Measurements from ENCODE around the gene MISP3. TPM values are rescaled to one million over a fixed set of nuclear protein-coding genes. Genes with fewer than 3 reads are reported as not detected.

The MISP3 gene
- total RNA-seq, 1 donor from 2014 or later: 8.1 TPM

DNA sequence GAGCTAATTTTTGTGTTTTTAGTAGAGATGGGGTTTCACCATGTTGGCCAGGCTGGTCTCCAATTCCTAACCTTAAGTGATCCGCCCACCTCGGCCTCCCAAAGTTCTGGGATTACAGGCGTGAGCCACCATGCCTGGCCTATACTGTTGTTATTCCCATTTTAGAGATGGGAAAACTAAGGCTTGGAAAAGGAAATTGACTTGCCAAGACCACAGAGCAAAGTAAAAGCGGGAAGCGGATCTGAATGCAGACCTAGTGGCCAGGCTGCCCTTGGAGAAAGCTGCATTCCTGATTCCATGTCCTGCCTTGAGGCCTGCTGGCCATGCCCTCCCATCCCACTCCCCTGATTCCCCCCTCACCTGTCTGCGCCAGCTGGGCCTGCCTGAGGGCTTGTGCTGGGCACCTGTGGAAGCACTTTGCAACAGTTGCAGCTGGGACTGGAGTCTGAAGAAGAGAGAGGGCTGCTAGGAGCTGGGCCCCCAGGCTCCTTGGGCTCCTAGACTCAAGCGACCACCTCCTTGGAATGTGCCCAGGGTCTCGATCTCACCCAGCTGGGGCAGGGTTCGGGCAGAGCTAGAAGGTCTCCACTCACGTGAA, 16.4 kb upstream of the MISP3 start:
- Histone ChIP-seq H3K4me3 (no peak overlapping the region), H3K27me3 (ENCODE audit: low read depth) (peaks cover 47% of the 10 kb centered on the region), H3K27ac (replicated peaks) (no peak overlapping the region), H3K36me3 (peaks cover 2% of the 10 kb centered on the region), H3K4me1 (peaks cover 18% of the 10 kb centered on the region), H3K9me3 (replicated peaks) (peaks cover 10% of the 10 kb centered on the region)
- DNase-seq: no peak
- intact Hi-C loops (cut with micrococcal nuclease): no loop called here
- TF ChIP-seq, protein P1, sequence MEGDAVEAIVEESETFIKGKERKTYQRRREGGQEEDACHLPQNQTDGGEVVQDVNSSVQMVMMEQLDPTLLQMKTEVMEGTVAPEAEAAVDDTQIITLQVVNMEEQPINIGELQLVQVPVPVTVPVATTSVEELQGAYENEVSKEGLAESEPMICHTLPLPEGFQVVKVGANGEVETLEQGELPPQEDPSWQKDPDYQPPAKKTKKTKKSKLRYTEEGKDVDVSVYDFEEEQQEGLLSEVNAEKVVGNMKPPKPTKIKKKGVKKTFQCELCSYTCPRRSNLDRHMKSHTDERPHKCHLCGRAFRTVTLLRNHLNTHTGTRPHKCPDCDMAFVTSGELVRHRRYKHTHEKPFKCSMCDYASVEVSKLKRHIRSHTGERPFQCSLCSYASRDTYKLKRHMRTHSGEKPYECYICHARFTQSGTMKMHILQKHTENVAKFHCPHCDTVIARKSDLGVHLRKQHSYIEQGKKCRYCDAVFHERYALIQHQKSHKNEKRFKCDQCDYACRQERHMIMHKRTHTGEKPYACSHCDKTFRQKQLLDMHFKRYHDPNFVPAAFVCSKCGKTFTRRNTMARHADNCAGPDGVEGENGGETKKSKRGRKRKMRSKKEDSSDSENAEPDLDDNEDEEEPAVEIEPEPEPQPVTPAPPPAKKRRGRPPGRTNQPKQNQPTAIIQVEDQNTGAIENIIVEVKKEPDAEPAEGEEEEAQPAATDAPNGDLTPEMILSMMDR (IDR thresholded peaks at IDR 0.05; ENCODE audit: borderline replicate concordance): no peak

DNA sequence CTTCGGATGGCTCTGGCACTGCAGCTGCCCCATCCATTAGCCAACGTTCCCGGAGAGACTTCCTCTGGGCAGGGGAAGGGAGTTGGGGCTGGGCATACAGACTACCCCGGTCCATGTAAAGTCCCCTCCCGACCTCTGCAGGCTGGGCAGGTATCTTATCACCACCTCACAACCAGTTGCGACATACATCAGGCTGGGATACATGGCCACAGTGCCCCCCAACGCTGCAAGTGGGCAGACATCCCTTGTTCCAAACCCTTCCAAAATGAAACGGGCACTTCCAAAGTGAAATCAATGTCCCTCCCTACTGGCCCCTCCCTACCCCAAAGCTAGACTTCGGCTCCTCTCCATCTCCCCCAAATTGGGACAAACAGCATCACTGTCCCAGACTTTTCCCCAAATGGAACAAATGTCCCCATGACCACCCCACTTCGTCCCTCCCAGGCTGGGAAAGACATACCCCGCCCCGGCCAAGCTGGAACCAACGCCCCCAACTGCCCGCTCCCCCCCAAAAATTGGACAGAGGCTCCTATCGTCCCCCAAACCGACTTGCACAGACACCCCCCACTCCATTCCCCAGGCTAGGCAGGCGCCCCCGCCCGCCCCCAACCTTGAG, 15.7 kb upstream of the MISP3 start:
- no peak overlapping the region for H3K27ac ChIP-seq (replicated peaks)
- H3K4me3 ChIP-seq: peak overlapping the region; percentile 56
- H3K36me3 ChIP-seq: peaks cover 2% of the 10 kb centered on the region
- H3K9me3 ChIP-seq (replicated peaks): peaks cover 10% of the 10 kb centered on the region
- DNase-seq: no peak
- peaks cover 18% of the 10 kb centered on the region for H3K4me1 ChIP-seq
- intact Hi-C loops (cut with micrococcal nuclease): no loop called here
- H3K27me3 ChIP-seq (ENCODE audit: low read depth): peaks cover 54% of the 10 kb centered on the region
- TF ChIP-seq, protein P1 (IDR thresholded peaks at IDR 0.05; ENCODE audit: borderline replicate concordance): no peak

DNA sequence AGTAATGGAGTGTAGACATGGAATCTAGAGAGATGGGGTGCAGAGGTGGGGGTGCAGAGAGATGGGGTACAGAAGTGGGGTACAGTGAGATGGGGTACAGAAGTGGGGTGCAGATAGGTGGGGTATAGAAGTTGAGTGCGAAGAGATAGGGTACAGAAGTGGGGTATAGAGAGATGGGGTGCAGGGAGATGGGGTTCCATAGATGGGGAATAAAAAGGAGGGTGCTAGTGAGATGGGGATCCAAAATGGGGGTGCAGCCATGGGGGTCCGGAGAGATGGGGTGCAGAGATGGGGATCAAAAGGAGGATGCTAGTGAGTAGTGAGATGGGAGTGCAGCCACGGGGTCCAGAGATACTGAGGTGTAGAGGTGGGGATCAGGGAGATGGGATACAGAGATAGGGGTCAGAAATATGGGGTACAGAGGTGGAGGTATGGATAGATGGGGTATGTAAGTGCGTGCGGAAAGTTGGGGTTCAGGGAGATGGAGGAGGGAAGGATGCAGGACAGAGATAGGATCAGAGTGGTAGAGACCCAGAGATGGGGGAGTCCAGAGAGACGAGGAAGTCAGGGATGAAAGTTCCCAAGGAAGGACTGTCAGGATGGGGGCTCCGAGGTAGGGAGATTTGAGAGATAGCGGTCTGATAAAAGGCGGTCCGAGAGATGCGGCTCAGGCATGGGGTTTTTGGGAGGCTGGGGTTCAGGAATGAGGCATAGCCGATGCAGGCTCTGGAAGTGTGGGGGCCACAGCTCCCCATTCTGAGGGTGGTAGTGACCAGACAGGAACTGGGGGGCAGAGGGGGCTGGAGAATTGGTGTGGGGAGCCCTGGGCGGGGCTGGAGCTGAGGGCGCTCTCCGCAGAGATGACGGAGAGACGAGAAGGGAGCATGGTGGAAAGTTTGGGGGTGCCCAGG, 14.1 kb upstream of the MISP3 start:
- Histone ChIP-seq H3K4me1 (peaks cover 18% of the 10 kb centered on the region), H3K4me3 (no peak overlapping the region)
- intact Hi-C loops (cut with micrococcal nuclease): no loop called here

DNA sequence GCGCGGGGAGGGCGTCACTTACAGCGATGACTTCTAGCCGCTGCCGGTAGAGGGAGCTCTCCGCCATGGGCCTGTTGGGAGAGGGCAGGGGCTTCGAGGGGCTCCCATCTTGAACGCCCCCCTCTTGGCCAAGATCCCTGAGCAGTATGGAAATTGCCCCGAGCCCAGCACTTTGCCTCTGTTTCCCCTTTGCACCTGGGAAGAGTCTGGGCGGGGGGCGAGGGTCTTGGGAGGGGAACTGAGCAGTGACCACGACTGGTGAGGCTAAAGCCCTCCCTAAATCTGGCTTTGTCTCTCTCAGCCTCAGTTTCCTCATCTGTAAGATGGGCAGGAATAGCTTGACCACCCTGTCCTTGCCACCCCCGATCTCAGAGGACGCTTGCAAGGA, 13.5 kb upstream of the MISP3 start:
- no peak for DNase-seq
- Histone ChIP-seq H3K36me3 (no peaks in the 10 kb centered on the region), H3K9me3 (replicated peaks) (no peaks in the 10 kb centered on the region), H3K27ac (replicated peaks) (no peak overlapping the region), H3K4me3 (no peak overlapping the region), H3K4me1 (peaks cover 18% of the 10 kb centered on the region), H3K27me3 (ENCODE audit: low read depth) (peaks cover 69% of the 10 kb centered on the region)
- intact Hi-C loops (cut with micrococcal nuclease): no loop called here
- TF ChIP-seq, protein P1 (IDR thresholded peaks at IDR 0.05; ENCODE audit: borderline replicate concordance): peak; percentile 72

More for the DNA sequence above, 14.1 kb upstream of the MISP3 start:
- Histone ChIP-seq H3K27me3 (ENCODE audit: low read depth) (peaks cover 65% of the 10 kb centered on the region), H3K9me3 (replicated peaks) (peaks cover 1% of the 10 kb centered on the region), H3K27ac (replicated peaks) (no peak overlapping the region), H3K36me3 (no peaks in the 10 kb centered on the region)
- DNase-seq: no peak
- TF ChIP-seq, protein P1 (IDR thresholded peaks at IDR 0.05; ENCODE audit: borderline replicate concordance): no peak

DNA sequence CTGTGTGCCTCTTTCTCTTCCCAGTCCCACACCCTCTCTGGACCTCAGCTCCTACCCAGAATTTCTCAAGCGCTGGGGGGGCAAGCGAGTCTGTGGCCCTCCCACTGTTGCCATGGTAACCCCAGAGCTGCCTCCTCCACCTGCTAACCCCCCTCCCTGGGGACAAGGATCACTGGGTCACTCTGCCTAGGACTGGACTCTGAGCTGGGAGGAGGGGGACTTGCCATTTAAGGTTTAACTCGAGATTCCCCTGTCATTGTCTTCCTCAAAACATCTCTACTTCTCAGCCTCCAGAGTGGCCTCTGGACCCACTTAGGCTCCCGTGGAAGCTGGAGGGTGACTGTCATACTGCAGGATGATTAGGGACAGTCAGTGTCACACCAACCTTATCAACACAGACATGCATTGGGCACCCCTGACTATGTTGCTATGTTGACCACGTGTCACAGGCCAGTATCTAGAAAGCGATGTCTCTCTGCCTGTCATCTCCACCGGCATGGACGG, 12.9 kb upstream of the MISP3 start:
- peaks cover 18% of the 10 kb centered on the region for H3K4me1 ChIP-seq
- H3K36me3 ChIP-seq: no peaks in the 10 kb centered on the region
- TF ChIP-seq, protein P1 (IDR thresholded peaks at IDR 0.05; ENCODE audit: borderline replicate concordance): no peak
- no peaks in the 10 kb centered on the region for H3K9me3 ChIP-seq (replicated peaks)
- H3K27me3 ChIP-seq (ENCODE audit: low read depth): peaks cover 69% of the 10 kb centered on the region
- intact Hi-C loops (cut with micrococcal nuclease): no loop called here
- no peak for DNase-seq
- H3K27ac ChIP-seq (replicated peaks): no peak overlapping the region
- no peak overlapping the region for H3K4me3 ChIP-seq
